NCI-H2227 treated with DMSO at 0.1 percent for 48 hours (cell line): ENCODE results near the gene RAPGEF4.
"Not testable (repeated sequence)": the region's sequence is repeated elsewhere in the genome, so short reads cannot be mapped to it uniquely, and the experiment has no call there.

Experiments used
- DNase-seq: peaks from one replicate; lab custom pipeline; 2025; lab: John Stamatoyannopoulos, UW

Gene RAPGEF4

GRCh38 chr2:173033084-173033483, 297.4 kb downstream of the RAPGEF4 start:
- no peak for DNase-seq

GRCh38 chr2:173034143-173034542, 298.5 kb downstream of the RAPGEF4 start:
- no peak for DNase-seq

GRCh38 chr2:173037245-173038120, 301.8 kb downstream of the RAPGEF4 start:
- DNase-seq: no peak

- DNase-seq: not testable (repeated sequence)
Observed at GRCh38 chr2:173038257-173038656, 302.6 kb downstream of the RAPGEF4 start.

GRCh38 chr2:173040729-173041128, 305.1 kb downstream of the RAPGEF4 start:
- no peak for DNase-seq

GRCh38 chr2:173043476-173043875, 307.8 kb downstream of the RAPGEF4 start:
- no peak for DNase-seq

GRCh38 chr2:173043897-173044519, 308.4 kb downstream of the RAPGEF4 start:
- DNase-seq: no peak

- no peak for DNase-seq
Observed at GRCh38 chr2:173044686-173045085, 309.0 kb downstream of the RAPGEF4 start.

- no peak for DNase-seq
Observed at GRCh38 chr2:173045181-173045580, 309.5 kb downstream of the RAPGEF4 start.

- no peak for DNase-seq
Observed at GRCh38 chr2:173048522-173048896, 312.9 kb downstream of the RAPGEF4 start.

- no peak for DNase-seq
Observed at GRCh38 chr2:173048897-173049661, 313.4 kb downstream of the RAPGEF4 start.

- no peak for DNase-seq
Observed at GRCh38 chr2:173049831-173050230, 314.2 kb downstream of the RAPGEF4 start.

- DNase-seq: no peak
Observed at GRCh38 chr2:173050684-173051083, 315.0 kb downstream of the RAPGEF4 start.

GRCh38 chr2:173051463-173052215, 316.0 kb downstream of the RAPGEF4 start:
- no peak for DNase-seq

GRCh38 chr2:173053043-173053699, 317.5 kb downstream of the RAPGEF4 start:
- no peak for DNase-seq

- no peak for DNase-seq
Observed at GRCh38 chr2:173054466-173054865, 318.8 kb downstream of the RAPGEF4 start.

- DNase-seq: no peak
Observed at GRCh38 chr2:173056705-173057364, 321.2 kb downstream of the RAPGEF4 start.

GRCh38 chr2:173058097-173058496, 322.5 kb downstream of the RAPGEF4 start:
- DNase-seq: no peak

GRCh38 chr2:173058673-173059072, 323.0 kb downstream of the RAPGEF4 start:
- DNase-seq: no peak

GRCh38 chr2:173059292-173059691, 323.6 kb downstream of the RAPGEF4 start:
- no peak for DNase-seq

GRCh38 chr2:173059971-173060461, 324.4 kb downstream of the RAPGEF4 start:
- no peak for DNase-seq
